ENCODE results near the gene HLCS.

Gene HLCS

GRCh38 chr21:36863260-36863659, 103.2 kb downstream of the HLCS start:
- Histone ChIP-seq H3K36me3 (no peaks in the 10 kb centered on the region), H3K27ac (no peak overlapping the region), H3K9me3 (no peaks in the 10 kb centered on the region), H3K27me3 (no peaks in the 10 kb centered on the region), H3K4me1 (ENCODE audit: control insufficient read depth in 1 of 2, insufficient read depth in 1 of 2, low read depth in 1 of 2, low read length in 1 of 2) (peaks cover 0 to 2% of the 10 kb centered on the region in 2 experiments), H3K4me3 (ENCODE audit: low read depth in 1 of 2, low read length in 1 of 2) (no peak overlapping the region)
- TF ChIP-seq CTCF (IDR thresholded peaks at IDR 0.05), result no peak

- Histone ChIP-seq H3K27me3 (no peaks in the 10 kb centered on the region), H3K4me1 (ENCODE audit: control insufficient read depth in 1 of 2, insufficient read depth in 1 of 2, low read depth in 1 of 2, low read length in 1 of 2) (peaks cover 0 to 2% of the 10 kb centered on the region in 2 experiments), H3K9me3 (no peaks in the 10 kb centered on the region), H3K27ac (no peak overlapping the region), H3K36me3 (no peaks in the 10 kb centered on the region), H3K4me3 (ENCODE audit: low read depth in 1 of 2, low read length in 1 of 2) (no peak overlapping the region)
- TF ChIP-seq CTCF (IDR thresholded peaks at IDR 0.05), result no peak
Measured at GRCh38 chr21:36861595-36862323, 104.7 kb downstream of the HLCS start.

- H3K4me3 ChIP-seq (ENCODE audit: low read depth in 1 of 2, low read length in 1 of 2), result no peak overlapping the region
- TF ChIP-seq CTCF (IDR thresholded peaks at IDR 0.05), result no peak
- H3K4me1 ChIP-seq (ENCODE audit: control insufficient read depth in 1 of 2, insufficient read depth in 1 of 2, low read depth in 1 of 2, low read length in 1 of 2), result peaks cover 0 to 2% of the 10 kb centered on the region in 2 experiments
- H3K9me3 ChIP-seq, result no peaks in the 10 kb centered on the region
- H3K36me3 ChIP-seq, result no peaks in the 10 kb centered on the region
- H3K27ac ChIP-seq, result no peak overlapping the region
- no peaks in the 10 kb centered on the region for H3K27me3 ChIP-seq
Measured at GRCh38 chr21:36860736-36861594, 105.5 kb downstream of the HLCS start.

- Histone ChIP-seq H3K4me3 (ENCODE audit: low read depth in 1 of 2, low read length in 1 of 2) (no peak overlapping the region), H3K9me3 (no peaks in the 10 kb centered on the region), H3K27me3 (no peaks in the 10 kb centered on the region), H3K36me3 (no peaks in the 10 kb centered on the region), H3K4me1 (ENCODE audit: control insufficient read depth in 1 of 2, insufficient read depth in 1 of 2, low read depth in 1 of 2, low read length in 1 of 2) (peaks cover 0 to 2% of the 10 kb centered on the region in 2 experiments), H3K27ac (no peak overlapping the region)
- TF ChIP-seq CTCF (IDR thresholded peaks at IDR 0.05), result no peak
Measured at GRCh38 chr21:36859744-36860501, 106.5 kb downstream of the HLCS start.

GRCh38 chr21:36858320-36858957, 108.0 kb downstream of the HLCS start:
- Histone ChIP-seq H3K9me3 (no peaks in the 10 kb centered on the region), H3K27me3 (no peaks in the 10 kb centered on the region), H3K4me3 (ENCODE audit: low read depth in 1 of 2, low read length in 1 of 2) (no peak overlapping the region), H3K36me3 (no peaks in the 10 kb centered on the region), H3K4me1 (ENCODE audit: control insufficient read depth in 1 of 2, insufficient read depth in 1 of 2, low read depth in 1 of 2, low read length in 1 of 2) (peaks cover 0 to 2% of the 10 kb centered on the region in 2 experiments), H3K27ac (no peak overlapping the region)
- TF ChIP-seq CTCF (IDR thresholded peaks at IDR 0.05), result no peak
